Left lung (tissue), 10 donors: Measurements from ENCODE around the gene ARMH3. TPM values are rescaled to one million over a fixed set of nuclear protein-coding genes. Genes with fewer than 3 reads are reported as not detected.

Experiments used
- ATAC-seq: fragments of 200-7000 bp; cut with Tn5 transposase; one replicate; pipeline ENCODE4 v1.9.1; 2020; ENCODE audit warnings: moderate library complexity
- DNase-seq, 4 donors: peaks; one replicate each; pipeline ENCODE4 v3.0.0-alpha.2; 2013 to 2020
- H3K27ac ChIP-seq, 2 donors: fragments of 200-600 bp; sonication (generic) in 1 of 2; one replicate each; pipeline versions ENCODE4 v1.5.0 to v1.8.0; 2020 to 2021
- H3K27me3 ChIP-seq, 2 donors: fragments of 200-600 bp; sonication (generic) in 1 of 2; one replicate each; pipeline versions ENCODE4 v1.5.0 to v1.8.0; 2020 to 2021
- H3K36me3 ChIP-seq, 2 donors: fragments of 200-600 bp; sonication (generic) in 1 of 2; one replicate each; pipeline versions ENCODE4 v1.5.0 to v1.8.0; 2020 to 2021
- H3K4me1 ChIP-seq, 2 donors: fragments of 200-600 bp; one replicate each; pipeline ENCODE4 v1.8.0; 2021
- H3K4me3 ChIP-seq, 2 donors: fragments of 200-600 bp; sonication (generic) in 1 of 2; one replicate each; pipeline versions ENCODE4 v1.5.0 to v1.8.0; 2020 to 2021; ENCODE audit warnings: mild to moderate bottlenecking in 1 of 2
- H3K9me3 ChIP-seq, 2 donors: fragments of 200-600 bp; sonication (generic) in 1 of 2; one replicate each; pipeline versions ENCODE4 v1.5.0 to v1.8.0; 2020 to 2021
- intact Hi-C, 2 donors: fragments of 100-400 bp; cut with DNase I; formaldehyde crosslinking; loops; one replicate each; pipeline versions ENCODE4 v1.11.2 to v1.14.2; 2022
- polyA plus RNA-seq, 6 donors: library from polyadenylated mRNA; unstranded; fragments of 120-200 nt; gene quantifications; one replicate each; pipeline ENCODE4 v1.2.1, GENCODE V29; 2013; ENCODE audit not compliant: insufficient read length in 6 of 6
- total RNA-seq, 2 donors: library from RNA; stranded (reverse); fragmentation: NEBNext Ultra II Directional; extraction: Animal tissue kit (Norgen Biotek cat#: 25700); gene quantifications; one replicate each; pipeline ENCODE4 v1.2.1, GENCODE V29; 2021
- TF ChIP-seq, protein P1 (sequence below), 2 donors: fragments of 200-600 bp; sonication (generic) in 1 of 2; IDR thresholded peaks; one replicate each; pipeline versions ENCODE4 v1.5.0 to v1.8.0; 2021; ENCODE audit warnings: antibody characterized with exemption in 2 of 2
- donor health status: DM: no; HTN: yes; CAD: no.
- donor health status: DM: no; HTN: no; CAD: no.

The ARMH3 gene
- total and polyA plus RNA-seq, 8 donors, result 19.4 to 26.2 (median 23.4) TPM

DNA sequence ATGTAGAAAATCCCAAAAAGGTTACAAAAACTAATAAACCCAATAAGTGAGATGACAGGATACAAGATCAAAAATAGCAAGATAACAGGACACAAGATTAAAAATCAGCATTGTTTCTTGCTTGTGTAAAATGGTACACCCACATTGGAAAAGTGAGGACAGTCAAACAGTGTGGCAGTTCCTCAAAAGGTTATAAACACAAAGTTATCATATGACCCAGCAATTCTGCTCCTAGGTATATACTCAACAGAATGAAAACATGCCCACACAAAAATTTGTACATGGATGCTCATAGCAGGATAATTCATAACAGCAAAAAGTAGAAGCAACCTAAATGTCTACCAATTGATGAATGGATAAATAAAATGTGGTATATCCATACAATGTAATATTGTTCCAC is 105.8 kb downstream of the ARMH3 start:
- Histone ChIP-seq H3K9me3 (peaks cover 0 to 12% of the 10 kb centered on the region in 2 donors), H3K4me3 (no peak overlapping the region), H3K27me3 (no peaks in the 10 kb centered on the region), H3K36me3 (peaks cover 0 to 42% of the 10 kb centered on the region in 2 donors), H3K4me1 (no peaks in the 10 kb centered on the region), H3K27ac (no peak overlapping the region)
- DNase-seq (no peak), ATAC-seq (no peak)
- TF ChIP-seq, protein P1, sequence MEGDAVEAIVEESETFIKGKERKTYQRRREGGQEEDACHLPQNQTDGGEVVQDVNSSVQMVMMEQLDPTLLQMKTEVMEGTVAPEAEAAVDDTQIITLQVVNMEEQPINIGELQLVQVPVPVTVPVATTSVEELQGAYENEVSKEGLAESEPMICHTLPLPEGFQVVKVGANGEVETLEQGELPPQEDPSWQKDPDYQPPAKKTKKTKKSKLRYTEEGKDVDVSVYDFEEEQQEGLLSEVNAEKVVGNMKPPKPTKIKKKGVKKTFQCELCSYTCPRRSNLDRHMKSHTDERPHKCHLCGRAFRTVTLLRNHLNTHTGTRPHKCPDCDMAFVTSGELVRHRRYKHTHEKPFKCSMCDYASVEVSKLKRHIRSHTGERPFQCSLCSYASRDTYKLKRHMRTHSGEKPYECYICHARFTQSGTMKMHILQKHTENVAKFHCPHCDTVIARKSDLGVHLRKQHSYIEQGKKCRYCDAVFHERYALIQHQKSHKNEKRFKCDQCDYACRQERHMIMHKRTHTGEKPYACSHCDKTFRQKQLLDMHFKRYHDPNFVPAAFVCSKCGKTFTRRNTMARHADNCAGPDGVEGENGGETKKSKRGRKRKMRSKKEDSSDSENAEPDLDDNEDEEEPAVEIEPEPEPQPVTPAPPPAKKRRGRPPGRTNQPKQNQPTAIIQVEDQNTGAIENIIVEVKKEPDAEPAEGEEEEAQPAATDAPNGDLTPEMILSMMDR (IDR thresholded peaks at IDR 0.05), result no peak
- intact Hi-C loops, result no loop called here

DNA sequence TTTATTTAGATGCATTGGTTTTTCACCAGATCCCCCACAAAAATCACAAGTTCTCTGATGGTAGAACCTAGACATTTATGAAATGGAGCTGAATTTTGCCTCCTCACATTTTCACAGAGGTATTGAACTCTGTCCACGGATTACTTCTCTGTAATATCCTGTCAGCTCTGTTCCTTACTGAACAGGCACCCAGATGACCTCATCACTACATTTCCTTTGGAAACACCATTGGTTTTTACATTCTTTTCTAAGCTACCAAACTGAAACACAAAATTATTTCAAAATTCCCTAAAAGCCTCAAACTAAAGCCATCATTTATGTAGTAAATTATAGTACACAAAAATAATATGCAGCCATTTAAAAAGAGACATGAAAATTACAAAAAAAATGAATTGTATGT is 114.1 kb downstream of the ARMH3 start:
- Histone ChIP-seq H3K27ac (no peak overlapping the region), H3K36me3 (peaks cover 0 to 11% of the 10 kb centered on the region in 2 donors), H3K27me3 (no peaks in the 10 kb centered on the region), H3K4me3 (no peak overlapping the region), H3K4me1 (peaks cover 0 to 12% of the 10 kb centered on the region in 2 donors), H3K9me3 (no peaks in the 10 kb centered on the region)
- TF ChIP-seq, protein P1 (IDR thresholded peaks at IDR 0.05), result no peak
- DNase-seq, result no peak
- intact Hi-C loops, result no loop called here
- ATAC-seq, result no peak

DNA sequence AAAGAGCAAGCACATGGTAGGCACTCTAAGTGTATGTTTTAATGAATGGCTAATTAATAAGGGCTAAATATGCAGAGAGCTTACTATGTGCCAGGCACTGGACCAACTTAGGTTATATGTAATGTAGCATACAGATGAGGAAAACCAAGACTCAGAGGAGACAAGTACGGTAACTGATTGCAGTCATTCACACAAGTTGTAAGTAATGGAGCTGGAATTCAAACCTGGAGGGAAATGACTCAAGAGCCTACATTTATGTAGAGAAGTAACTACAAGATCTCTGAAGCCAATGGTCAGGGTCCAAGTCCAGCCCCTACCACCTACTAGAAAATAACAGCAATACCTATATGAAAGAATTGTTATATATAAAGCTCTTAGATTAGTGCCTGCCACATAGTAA is 115.1 kb downstream of the ARMH3 start:
- H3K4me1 ChIP-seq, result peaks cover 0 to 12% of the 10 kb centered on the region in 2 donors
- H3K27me3 ChIP-seq, result no peaks in the 10 kb centered on the region
- no peak for ATAC-seq
- H3K27ac ChIP-seq, result no peak overlapping the region
- no peak overlapping the region for H3K4me3 ChIP-seq
- H3K36me3 ChIP-seq, result peaks cover 0 to 11% of the 10 kb centered on the region in 2 donors
- intact Hi-C loops, result no loop called here
- TF ChIP-seq, protein P1 (IDR thresholded peaks at IDR 0.05), result no peak
- H3K9me3 ChIP-seq, result no peaks in the 10 kb centered on the region
- no peak for DNase-seq

DNA sequence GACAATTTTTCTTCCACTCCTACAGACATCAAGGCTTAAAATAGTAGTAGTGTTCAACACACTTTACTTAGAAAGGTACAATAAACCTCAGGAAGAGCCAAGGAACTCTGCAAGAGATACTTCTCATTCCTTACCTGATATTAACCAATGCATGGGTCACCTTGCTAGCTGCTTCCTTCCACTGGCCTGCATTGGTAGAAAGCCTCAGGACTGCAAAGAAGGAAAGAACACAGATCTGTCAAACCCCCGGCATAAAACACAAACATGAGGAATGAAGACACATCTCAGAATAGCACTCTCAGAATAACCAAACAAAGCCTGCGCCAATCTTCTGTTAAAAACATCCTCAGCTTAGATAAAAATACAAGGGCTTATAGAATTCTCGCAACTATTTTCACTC is 116.2 kb downstream of the ARMH3 start:
- peak overlapping the region; percentile 20 to 41 for H3K27ac ChIP-seq
- peaks cover 0 to 11% of the 10 kb centered on the region in 2 donors for H3K36me3 ChIP-seq
- ATAC-seq (peak; percentile 19), DNase-seq (no peak)
- peaks cover 0 to 12% of the 10 kb centered on the region in 2 donors for H3K4me1 ChIP-seq
- intact Hi-C loops, result no loop called here
- no peaks in the 10 kb centered on the region for H3K27me3 ChIP-seq
- H3K4me3 ChIP-seq, result no peak overlapping the region
- TF ChIP-seq, protein P1 (IDR thresholded peaks at IDR 0.05), result no peak
- H3K9me3 ChIP-seq, result no peaks in the 10 kb centered on the region

DNA sequence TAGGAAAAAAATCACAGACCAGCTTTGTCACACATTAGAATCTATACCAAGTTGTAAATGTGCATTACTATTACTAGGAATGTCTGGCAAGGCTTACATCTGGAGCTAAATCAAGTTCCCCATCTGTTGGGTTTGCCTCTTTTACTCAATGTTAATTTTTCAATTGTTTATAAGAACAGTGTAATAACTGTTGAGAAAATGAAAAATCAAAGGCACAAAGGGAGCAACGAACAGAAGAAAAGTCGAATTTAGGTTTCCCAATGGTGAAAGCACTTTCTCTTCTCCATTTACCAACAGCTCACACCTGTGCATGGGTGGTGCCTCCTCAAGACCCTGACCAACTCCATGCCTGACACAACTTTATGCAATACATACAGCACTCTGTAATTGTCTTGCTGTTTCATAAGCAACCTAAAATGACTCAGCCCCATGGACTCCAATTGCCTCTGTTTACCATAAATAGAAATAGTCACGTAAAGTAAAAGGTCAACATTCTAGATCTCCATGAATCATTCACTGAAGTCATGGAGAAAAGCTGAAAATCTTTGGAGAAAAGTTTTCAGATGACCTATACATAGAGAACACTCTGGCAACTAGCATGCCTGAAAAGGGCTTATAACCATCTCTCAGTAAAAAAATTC is 116.8 kb downstream of the ARMH3 start:
- Histone ChIP-seq H3K9me3 (no peaks in the 10 kb centered on the region), H3K36me3 (peaks cover 0 to 11% of the 10 kb centered on the region in 2 donors), H3K27ac (peak overlapping the region; percentile 20 to 41), H3K27me3 (no peaks in the 10 kb centered on the region), H3K4me3 (no peak overlapping the region), H3K4me1 (peaks cover 0 to 12% of the 10 kb centered on the region in 2 donors)
- TF ChIP-seq, protein P1 (IDR thresholded peaks at IDR 0.05), result no peak
- intact Hi-C loops, result no loop called here
- DNase-seq (peak in 2 of 4 donors; percentile 24 to 31), ATAC-seq (peak; percentile 70)
